ENCODE measurements around the gene GLIS1.

Gene GLIS1

GRCh38 chr1:53465023-53465957 is 273.7 kb downstream of the GLIS1 start:
- Histone ChIP-seq H3K36me3 (ENCODE audit: low read length) (no peaks in the 10 kb centered on the region), H4K20me1 (ENCODE audit: low read depth, low read length) (no peaks in the 10 kb centered on the region), H2AFZ (ENCODE audit: low read depth, low read length, severe bottlenecking) (no peak overlapping the region), H3K4me2 (ENCODE audit: low read depth, low read length, poor library complexity, severe bottlenecking) (no peak overlapping the region), H3K9me2 (replicated peaks; ENCODE audit: insufficient read depth, low read length) (no peaks in the 10 kb centered on the region), H3K9me3 (ENCODE audit: insufficient read depth, low read length) (no peaks in the 10 kb centered on the region), H3K9ac (ENCODE audit: low read length) (no peak overlapping the region), H3K27ac (ENCODE audit: low read depth, low read length) (no peak overlapping the region), H3F3A (ENCODE audit: insufficient read depth) (no peaks in the 10 kb centered on the region), H3K27me3 (ENCODE audit: low read length) (no peaks in the 10 kb centered on the region), H3K79me2 (ENCODE audit: insufficient read depth, low read length) (no peaks in the 10 kb centered on the region), H3K4me3 (ENCODE audit: insufficient read depth, low read length, poor library complexity, severe bottlenecking) (no peak overlapping the region)
- TF ChIP-seq, protein P1, sequence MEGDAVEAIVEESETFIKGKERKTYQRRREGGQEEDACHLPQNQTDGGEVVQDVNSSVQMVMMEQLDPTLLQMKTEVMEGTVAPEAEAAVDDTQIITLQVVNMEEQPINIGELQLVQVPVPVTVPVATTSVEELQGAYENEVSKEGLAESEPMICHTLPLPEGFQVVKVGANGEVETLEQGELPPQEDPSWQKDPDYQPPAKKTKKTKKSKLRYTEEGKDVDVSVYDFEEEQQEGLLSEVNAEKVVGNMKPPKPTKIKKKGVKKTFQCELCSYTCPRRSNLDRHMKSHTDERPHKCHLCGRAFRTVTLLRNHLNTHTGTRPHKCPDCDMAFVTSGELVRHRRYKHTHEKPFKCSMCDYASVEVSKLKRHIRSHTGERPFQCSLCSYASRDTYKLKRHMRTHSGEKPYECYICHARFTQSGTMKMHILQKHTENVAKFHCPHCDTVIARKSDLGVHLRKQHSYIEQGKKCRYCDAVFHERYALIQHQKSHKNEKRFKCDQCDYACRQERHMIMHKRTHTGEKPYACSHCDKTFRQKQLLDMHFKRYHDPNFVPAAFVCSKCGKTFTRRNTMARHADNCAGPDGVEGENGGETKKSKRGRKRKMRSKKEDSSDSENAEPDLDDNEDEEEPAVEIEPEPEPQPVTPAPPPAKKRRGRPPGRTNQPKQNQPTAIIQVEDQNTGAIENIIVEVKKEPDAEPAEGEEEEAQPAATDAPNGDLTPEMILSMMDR (IDR thresholded peaks at IDR 0.05; ENCODE audit: insufficient read depth, low read length, poor library complexity, severe bottlenecking), result no peak
- TF ChIP-seq EZH2phosphoT487 (conservative IDR thresholded peaks at IDR 0.05; ENCODE audit: low read length), result no peak

DNA sequence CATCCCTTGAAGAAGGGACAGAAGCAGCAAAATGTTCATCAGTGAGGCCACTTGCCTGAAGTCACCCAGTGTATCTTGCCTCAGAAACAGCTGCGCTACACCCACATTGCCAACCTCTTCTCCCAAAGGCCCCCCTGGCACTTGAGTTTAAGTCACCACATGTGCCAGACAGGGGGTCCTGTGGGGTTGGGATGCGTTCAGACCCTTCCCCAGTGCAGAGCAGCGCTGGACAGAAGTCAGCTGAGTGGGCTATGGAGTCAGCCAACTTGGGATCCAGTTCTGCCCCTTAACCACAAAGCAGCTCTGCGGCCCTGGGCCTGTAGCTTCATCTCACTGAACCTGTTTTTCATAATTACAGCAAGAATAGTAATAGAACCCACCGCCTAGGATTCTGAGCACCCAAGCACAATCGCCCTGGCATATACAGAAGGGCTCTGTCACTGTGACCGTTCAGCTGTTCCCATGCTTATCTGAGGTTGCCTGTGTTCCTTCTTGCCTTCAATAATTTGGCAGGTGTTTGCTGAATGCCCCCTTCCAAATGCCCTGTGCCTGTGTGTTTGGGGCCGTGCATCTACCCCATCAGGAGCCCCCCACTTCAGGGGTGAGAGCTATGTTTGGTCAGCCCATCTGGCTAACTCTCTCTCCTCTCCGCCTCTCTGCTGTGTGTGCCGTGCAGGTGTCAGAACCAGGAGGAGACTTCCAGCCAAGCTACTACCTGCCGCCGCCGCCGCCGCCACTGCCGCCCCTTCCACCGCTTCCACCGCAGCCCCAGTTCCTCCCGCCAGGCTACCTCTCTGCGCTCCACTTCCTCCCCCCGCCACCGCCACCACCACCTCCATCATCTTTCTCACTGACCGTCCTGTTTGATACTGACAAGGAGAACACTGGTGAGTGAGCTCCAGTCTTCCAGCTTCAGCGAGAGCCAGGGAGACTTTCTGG is 274.7 kb downstream of the GLIS1 start:
- Histone ChIP-seq H3K4me3 (ENCODE audit: insufficient read depth, low read length, poor library complexity, severe bottlenecking) (no peak overlapping the region), H3K27me3 (ENCODE audit: low read length) (no peaks in the 10 kb centered on the region), H3K36me3 (ENCODE audit: low read length) (no peaks in the 10 kb centered on the region), H2AFZ (ENCODE audit: low read depth, low read length, severe bottlenecking) (no peak overlapping the region), H4K20me1 (ENCODE audit: low read depth, low read length) (no peaks in the 10 kb centered on the region), H3K79me2 (ENCODE audit: insufficient read depth, low read length) (no peaks in the 10 kb centered on the region), H3K9me3 (ENCODE audit: insufficient read depth, low read length) (no peaks in the 10 kb centered on the region), H3F3A (ENCODE audit: insufficient read depth) (no peaks in the 10 kb centered on the region), H3K9me2 (replicated peaks; ENCODE audit: insufficient read depth, low read length) (no peaks in the 10 kb centered on the region), H3K9ac (ENCODE audit: low read length) (no peak overlapping the region), H3K27ac (ENCODE audit: low read depth, low read length) (no peak overlapping the region), H3K4me2 (ENCODE audit: low read depth, low read length, poor library complexity, severe bottlenecking) (no peak overlapping the region)
- no peak for TF ChIP-seq EZH2phosphoT487 (conservative IDR thresholded peaks at IDR 0.05; ENCODE audit: low read length)
- TF ChIP-seq, protein P1 (IDR thresholded peaks at IDR 0.05; ENCODE audit: insufficient read depth, low read length, poor library complexity, severe bottlenecking), result no peak

- no peaks in the 10 kb centered on the region for H3K79me2 ChIP-seq (ENCODE audit: insufficient read depth, low read length)
- no peak overlapping the region for H3K9ac ChIP-seq (ENCODE audit: low read length)
- H3K36me3 ChIP-seq (ENCODE audit: low read length), result no peaks in the 10 kb centered on the region
- no peaks in the 10 kb centered on the region for H4K20me1 ChIP-seq (ENCODE audit: low read depth, low read length)
- no peak overlapping the region for H3K4me2 ChIP-seq (ENCODE audit: low read depth, low read length, poor library complexity, severe bottlenecking)
- TF ChIP-seq, protein P1 (IDR thresholded peaks at IDR 0.05; ENCODE audit: insufficient read depth, low read length, poor library complexity, severe bottlenecking), result no peak
- TF ChIP-seq EZH2phosphoT487 (conservative IDR thresholded peaks at IDR 0.05; ENCODE audit: low read length), result no peak
- no peaks in the 10 kb centered on the region for H3F3A ChIP-seq (ENCODE audit: insufficient read depth)
- no peak overlapping the region for H3K4me3 ChIP-seq (ENCODE audit: insufficient read depth, low read length, poor library complexity, severe bottlenecking)
- H3K27me3 ChIP-seq (ENCODE audit: low read length), result no peaks in the 10 kb centered on the region
- no peaks in the 10 kb centered on the region for H3K9me2 ChIP-seq (replicated peaks; ENCODE audit: insufficient read depth, low read length)
- H2AFZ ChIP-seq (ENCODE audit: low read depth, low read length, severe bottlenecking), result no peak overlapping the region
- H3K9me3 ChIP-seq (ENCODE audit: insufficient read depth, low read length), result no peaks in the 10 kb centered on the region
- H3K27ac ChIP-seq (ENCODE audit: low read depth, low read length), result no peak overlapping the region
Measured at GRCh38 chr1:53462769-53463501, 276.0 kb downstream of the GLIS1 start.
